Panc1 (cell line): ENCODE data around the gene ITPKB. TPM values are rescaled to one million over a fixed set of nuclear protein-coding genes. Genes with fewer than 3 reads are reported as not detected.
A peak's percentile ranks its signal among the peaks of the same experiment; 100 is the strongest.

Experiments
- ATAC-seq: fragments of 200-7000 bp; cut with Tn5 transposase; 2 replicates; pipeline ENCODE4 v1.9.1; 2020; ENCODE audit warnings: mild to moderate bottlenecking, moderate library complexity
- BruUV-seq: library from RNA; stranded (reverse); fragments of 400-500 nt; replicated peaks from 2 replicates; lab custom pipeline; 2021; lab: Mats Ljungman, UMichigan
- CTCF ChIA-PET: fragments of 300-600 bp; sonication (Branson Sonifier 250); formaldehyde crosslinking; loops from one replicate; lab custom pipeline; 2022; ENCODE audit warnings: antibody characterized with exemption; lab: Charles Lee
- POLR2A ChIA-PET: fragments of 300-600 bp; sonication (Branson Sonifier 250); formaldehyde crosslinking; loops from one replicate; lab custom pipeline; 2022; ENCODE audit warnings: antibody characterized with exemption; lab: Charles Lee
- DNase-seq: peaks from one replicate; pipeline ENCODE4 v3.0.0-alpha.2; 2010; ENCODE audit warnings: low read depth, low spot score
- H3K27ac ChIP-seq: 2 replicates; pipeline ENCODE4 v1.5.1; 2011; ENCODE audit warnings: mild to moderate bottlenecking, low read length, inconsistent platforms
- H3K27me3 ChIP-seq: fragments of 200-500 bp; sonication (Bioruptor generic); 2 replicates; pipeline ENCODE4 v1.6.0; 2014; ENCODE audit warnings: low read length, inconsistent platforms; ENCODE audit not compliant: control insufficient read depth, insufficient read depth
- H3K36me3 ChIP-seq: fragments of 200-500 bp; sonication (Bioruptor generic); 2 replicates; pipeline ENCODE4 v1.5.1; 2014; ENCODE audit warnings: inconsistent platforms, mild to moderate bottlenecking, low read length, moderate library complexity; ENCODE audit not compliant: control insufficient read depth, insufficient read depth
- H3K4me1 ChIP-seq: 2 replicates; pipeline ENCODE4 v1.5.1; 2011; ENCODE audit warnings: inconsistent platforms, mild to moderate bottlenecking, low read length, moderate library complexity; ENCODE audit not compliant: control insufficient read depth, insufficient read depth
- H3K4me3 ChIP-seq, 2 experiments: 2 replicates each; pipeline ENCODE4 v1.5.1; 2011 to 2012; ENCODE audit warnings: low read depth in 2 of 2, low read length in 2 of 2, mild to moderate bottlenecking in 2 of 2, inconsistent platforms in 1 of 2, moderate library complexity in 1 of 2
- H3K9me3 ChIP-seq: fragments of 200-500 bp; sonication (Bioruptor generic); 2 replicates; pipeline ENCODE4 v1.5.1; 2014; ENCODE audit warnings: low read depth, mild to moderate bottlenecking, inconsistent platforms, low read length, moderate library complexity; ENCODE audit not compliant: control insufficient read depth, insufficient read depth
- POLR2AphosphoS5 ChIP-seq: IDR thresholded peaks from 2 replicates; pipeline ENCODE4 v1.6.1; 2012; ENCODE audit warnings: mild to moderate bottlenecking, low read depth, low read length, moderate library complexity
- SIN3A ChIP-seq: IDR thresholded peaks from 2 replicates; pipeline ENCODE4 v1.6.1; 2012; ENCODE audit warnings: low read depth, mild to moderate bottlenecking, low read length, moderate library complexity, borderline replicate concordance; ENCODE audit not compliant: insufficient read depth
- TCF7L2 ChIP-seq: IDR thresholded peaks from 2 replicates; pipeline ENCODE4 v1.6.1; 2011; ENCODE audit warnings: mild to moderate bottlenecking, low read depth, low read length, inconsistent platforms
- in situ Hi-C: cut with HindIII; loops from 2 replicates; pipeline ENCODE4 v1.10.0; 2016; ENCODE audit warnings: low sequenced_read_pairs, low pct_unique_long_range_greater_than_20kb
- intact Hi-C: fragments of 100-400 bp; cut with micrococcal nuclease; formaldehyde crosslinking; loops from one replicate; pipeline ENCODE4 v1.10.0; 2022; ENCODE audit not compliant: unreplicated experiment
- total RNA-seq: library from RNA; stranded (reverse); gene quantifications from one replicate; pipeline ENCODE4 v1.2.1, GENCODE V29; 2021; ENCODE audit not compliant: unreplicated experiment
- TF ChIP-seq, protein P1 (sequence below): fragments of 450-650 bp; IDR thresholded peaks from 2 replicates; pipeline ENCODE4 v1.5.1; 2017; ENCODE audit warnings: mild to moderate bottlenecking
- TF ChIP-seq, protein P2 (sequence below), 2 experiments: IDR thresholded peaks; 2 replicates each; pipeline ENCODE4 v1.6.1; 2011 to 2012; ENCODE audit warnings: low read depth in 2 of 2, control low read depth in 1 of 2, low read length in 1 of 2, mild to moderate bottlenecking in 1 of 2, moderate library complexity in 1 of 2; ENCODE audit not compliant: insufficient read depth in 1 of 2

Gene ITPKB
- total RNA-seq, 1 experiment from 2014 or later = 10.9 TPM

DNA sequence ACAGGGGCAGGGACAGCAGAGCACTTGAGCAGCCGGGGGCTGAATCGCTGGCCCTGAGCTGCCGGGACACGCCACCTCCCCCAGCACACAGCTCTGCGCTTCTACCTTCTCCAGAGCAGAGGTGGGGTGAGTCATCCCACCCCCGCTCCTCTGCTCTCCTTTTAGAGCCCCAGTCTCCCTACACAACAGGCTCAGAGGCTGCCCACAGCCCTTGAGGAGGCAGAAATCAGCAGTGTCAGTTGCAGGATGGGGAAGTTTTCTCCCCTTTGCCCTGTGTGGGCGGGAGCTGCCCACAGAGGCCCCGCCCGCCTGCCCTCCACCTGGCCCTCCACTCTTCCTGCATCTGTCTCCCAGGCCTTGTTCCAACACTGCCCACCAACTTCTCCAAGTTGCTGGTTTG lies 95.9 kb downstream of the ITPKB start:
- BruUV-seq = no TSS peak
- ATAC-seq = peak; percentile 44; the same call in 1 of the 2 replicates
- DNase-seq = no peak
- Histone ChIP-seq H3K36me3 (no peaks in the 10 kb centered on the region), H3K9me3 (no peaks in the 10 kb centered on the region), H3K4me3 (no peak overlapping the region), H3K27ac (no peak overlapping the region), H3K27me3 (no peaks in the 10 kb centered on the region), H3K4me1 (no peaks in the 10 kb centered on the region)
- intact Hi-C loops (no loop called here), in situ Hi-C loops (no loop called here)
- TF ChIP-seq, protein P1, sequence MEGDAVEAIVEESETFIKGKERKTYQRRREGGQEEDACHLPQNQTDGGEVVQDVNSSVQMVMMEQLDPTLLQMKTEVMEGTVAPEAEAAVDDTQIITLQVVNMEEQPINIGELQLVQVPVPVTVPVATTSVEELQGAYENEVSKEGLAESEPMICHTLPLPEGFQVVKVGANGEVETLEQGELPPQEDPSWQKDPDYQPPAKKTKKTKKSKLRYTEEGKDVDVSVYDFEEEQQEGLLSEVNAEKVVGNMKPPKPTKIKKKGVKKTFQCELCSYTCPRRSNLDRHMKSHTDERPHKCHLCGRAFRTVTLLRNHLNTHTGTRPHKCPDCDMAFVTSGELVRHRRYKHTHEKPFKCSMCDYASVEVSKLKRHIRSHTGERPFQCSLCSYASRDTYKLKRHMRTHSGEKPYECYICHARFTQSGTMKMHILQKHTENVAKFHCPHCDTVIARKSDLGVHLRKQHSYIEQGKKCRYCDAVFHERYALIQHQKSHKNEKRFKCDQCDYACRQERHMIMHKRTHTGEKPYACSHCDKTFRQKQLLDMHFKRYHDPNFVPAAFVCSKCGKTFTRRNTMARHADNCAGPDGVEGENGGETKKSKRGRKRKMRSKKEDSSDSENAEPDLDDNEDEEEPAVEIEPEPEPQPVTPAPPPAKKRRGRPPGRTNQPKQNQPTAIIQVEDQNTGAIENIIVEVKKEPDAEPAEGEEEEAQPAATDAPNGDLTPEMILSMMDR = no peak
- TF ChIP-seq, protein P2, sequence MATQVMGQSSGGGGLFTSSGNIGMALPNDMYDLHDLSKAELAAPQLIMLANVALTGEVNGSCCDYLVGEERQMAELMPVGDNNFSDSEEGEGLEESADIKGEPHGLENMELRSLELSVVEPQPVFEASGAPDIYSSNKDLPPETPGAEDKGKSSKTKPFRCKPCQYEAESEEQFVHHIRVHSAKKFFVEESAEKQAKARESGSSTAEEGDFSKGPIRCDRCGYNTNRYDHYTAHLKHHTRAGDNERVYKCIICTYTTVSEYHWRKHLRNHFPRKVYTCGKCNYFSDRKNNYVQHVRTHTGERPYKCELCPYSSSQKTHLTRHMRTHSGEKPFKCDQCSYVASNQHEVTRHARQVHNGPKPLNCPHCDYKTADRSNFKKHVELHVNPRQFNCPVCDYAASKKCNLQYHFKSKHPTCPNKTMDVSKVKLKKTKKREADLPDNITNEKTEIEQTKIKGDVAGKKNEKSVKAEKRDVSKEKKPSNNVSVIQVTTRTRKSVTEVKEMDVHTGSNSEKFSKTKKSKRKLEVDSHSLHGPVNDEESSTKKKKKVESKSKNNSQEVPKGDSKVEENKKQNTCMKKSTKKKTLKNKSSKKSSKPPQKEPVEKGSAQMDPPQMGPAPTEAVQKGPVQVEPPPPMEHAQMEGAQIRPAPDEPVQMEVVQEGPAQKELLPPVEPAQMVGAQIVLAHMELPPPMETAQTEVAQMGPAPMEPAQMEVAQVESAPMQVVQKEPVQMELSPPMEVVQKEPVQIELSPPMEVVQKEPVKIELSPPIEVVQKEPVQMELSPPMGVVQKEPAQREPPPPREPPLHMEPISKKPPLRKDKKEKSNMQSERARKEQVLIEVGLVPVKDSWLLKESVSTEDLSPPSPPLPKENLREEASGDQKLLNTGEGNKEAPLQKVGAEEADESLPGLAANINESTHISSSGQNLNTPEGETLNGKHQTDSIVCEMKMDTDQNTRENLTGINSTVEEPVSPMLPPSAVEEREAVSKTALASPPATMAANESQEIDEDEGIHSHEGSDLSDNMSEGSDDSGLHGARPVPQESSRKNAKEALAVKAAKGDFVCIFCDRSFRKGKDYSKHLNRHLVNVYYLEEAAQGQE (IDR thresholded peaks at IDR 0.05; ENCODE audit: insufficient read depth in 1 of 2, low read depth in 2 of 2, low read length in 1 of 2) = no peak
- TF ChIP-seq SIN3A (no peak), POLR2AphosphoS5 (no peak), TCF7L2 (no peak)
- ChIA-PET CTCF (no interaction called here), POLR2A (no interaction called here)

DNA sequence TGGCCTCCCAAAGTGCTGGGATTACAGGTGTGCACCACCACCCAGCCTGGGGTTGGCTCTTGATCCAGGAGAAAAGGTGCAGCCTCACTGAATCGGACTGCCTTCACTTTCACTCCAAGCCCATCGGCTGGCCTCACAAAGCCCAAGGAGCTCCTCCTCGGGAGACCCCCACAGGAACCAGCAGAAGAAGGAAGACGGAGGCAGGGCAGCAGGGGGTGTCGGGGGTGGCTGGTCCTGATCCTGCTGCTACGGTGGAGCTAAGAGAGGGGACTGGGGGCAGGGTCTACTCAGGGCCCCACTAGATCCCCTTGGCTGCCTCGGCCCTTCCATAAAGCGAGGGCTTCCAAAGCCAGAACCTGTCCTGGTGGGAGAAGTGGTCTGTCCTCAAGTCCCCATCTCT lies 96.7 kb downstream of the ITPKB start:
- H3K27ac ChIP-seq = no peak overlapping the region
- no peaks in the 10 kb centered on the region for H3K9me3 ChIP-seq
- no peaks in the 10 kb centered on the region for H3K4me1 ChIP-seq
- in situ Hi-C loops (no loop called here), intact Hi-C loops (no loop called here)
- BruUV-seq = no TSS peak
- no peaks in the 10 kb centered on the region for H3K36me3 ChIP-seq
- no peak overlapping the region for H3K4me3 ChIP-seq
- POLR2A ChIA-PET = interaction anchor here (0.9 kb wide), 1 partner anchor 232 kb away, joined by 3 read pairs; no protein-coding TSS in a partner anchor
- CTCF ChIA-PET = no interaction called here
- no peak for ATAC-seq
- no peaks in the 10 kb centered on the region for H3K27me3 ChIP-seq
- no peak for DNase-seq
- TF ChIP-seq, protein P1 = no peak
- no peak for TF ChIP-seq SIN3A
- TF ChIP-seq, protein P2 (IDR thresholded peaks at IDR 0.05; ENCODE audit: insufficient read depth in 1 of 2, low read depth in 2 of 2, low read length in 1 of 2) = no peak
